Islet of Langerhans (tissue), 1 donor: ENCODE data around the gene RNF31.

ENCODE experiments used
- FAIRE-seq: peaks from one replicate; lab custom pipeline; 2011; peaks lifted over from hg19 to GRCh38; lab: Jason Lieb, UNC

The RNF31 gene

GRCh38 chr14:24138396-24139271 is 8.7 kb upstream of the RNF31 start:
- no peak for FAIRE-seq

DNA sequence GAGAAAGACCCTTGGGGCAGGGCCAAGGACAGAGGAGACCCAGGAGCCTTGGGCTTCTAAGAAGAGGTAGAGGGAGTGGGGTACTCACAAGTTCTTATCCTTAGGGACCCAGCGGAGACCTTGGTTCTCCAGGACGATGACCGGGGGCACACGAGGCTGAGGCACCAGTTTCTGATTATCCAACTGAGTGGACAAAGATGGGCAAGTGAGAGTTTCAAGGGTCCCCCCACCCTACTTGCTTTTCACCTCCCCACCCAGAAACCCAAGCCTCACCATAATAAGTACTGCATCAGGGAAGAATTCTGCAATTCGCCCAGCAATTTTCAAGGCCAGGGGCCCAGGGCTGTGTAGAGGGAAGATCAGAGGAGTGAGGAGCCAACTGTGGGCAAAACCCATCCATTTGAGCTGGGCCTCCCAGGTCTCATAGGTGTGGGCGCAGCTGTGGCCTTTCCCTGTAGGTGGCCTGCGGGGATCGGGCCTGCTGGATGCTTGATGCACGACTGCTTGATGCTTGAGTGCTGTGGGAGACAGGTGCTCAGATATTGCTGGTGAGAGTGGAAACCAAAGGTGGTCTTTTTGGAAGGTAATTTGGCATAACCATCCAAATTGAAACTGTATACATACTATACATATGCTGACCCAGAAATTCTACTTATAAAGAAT is 7.9 kb upstream of the RNF31 start:
- no peak for FAIRE-seq

- FAIRE-seq, result peak; percentile 76
Observed at GRCh38 chr14:24141097-24141880, 6.0 kb upstream of the RNF31 start, which contains the start of gene EMC9. Gene EMC9, minus strand, starts transcription at chr14:24141591. Its CDS starts 287 bp downstream, at chr14:24141304.

DNA sequence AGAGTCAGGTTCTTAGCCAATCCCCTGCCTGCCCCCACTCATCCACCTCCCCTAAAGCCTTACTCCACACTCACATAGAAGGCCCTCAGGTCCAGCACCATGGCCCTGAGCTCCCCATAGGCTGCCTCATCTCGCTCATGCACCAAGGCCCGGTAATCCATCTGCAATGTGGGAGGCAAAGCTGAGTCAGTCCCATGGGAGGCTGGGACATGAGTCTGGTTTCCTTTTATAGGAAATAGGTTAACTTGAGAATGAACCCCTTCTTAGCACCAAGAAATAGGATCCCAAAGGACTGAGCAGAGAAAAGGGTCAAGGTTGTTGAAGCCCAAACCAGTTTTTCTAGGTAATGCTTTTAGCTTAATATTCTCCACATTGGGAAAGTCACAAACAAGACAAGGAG is 3.8 kb upstream of the RNF31 start:
- no peak for FAIRE-seq

DNA sequence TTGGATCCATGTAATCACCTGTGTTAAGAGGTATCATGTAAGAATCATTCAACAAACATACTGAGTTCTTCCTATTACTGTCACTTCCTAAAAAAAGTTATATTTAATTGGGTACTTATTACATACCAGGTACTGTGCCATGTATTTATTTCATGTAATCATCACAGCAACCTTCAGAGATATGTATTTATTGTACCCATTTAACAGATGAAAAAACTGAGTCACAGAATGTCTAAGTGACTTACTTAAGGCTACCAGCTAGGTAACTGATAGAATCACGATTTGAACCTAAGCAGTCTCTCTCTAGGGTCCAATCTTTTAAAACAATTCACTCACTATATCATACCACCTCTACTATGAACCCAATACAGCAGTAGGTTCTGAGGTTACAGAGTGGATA is 2.8 kb upstream of the RNF31 start:
- FAIRE-seq, result no peak

GRCh38 chr14:24145219-24145618 is 2.1 kb upstream of the RNF31 start:
- FAIRE-seq, result no peak

- FAIRE-seq, result no peak
Observed at GRCh38 chr14:24145690-24146452, 1.4 kb upstream of the RNF31 start.

GRCh38 chr14:24146453-24146977 is 783 bp upstream of the RNF31 start, which contains the start of gene PSME2:
Gene PSME2, minus strand, starts transcription at chr14:24146610. Its CDS starts 29 bp downstream, at chr14:24146581.
- FAIRE-seq, result no peak

- no peak for FAIRE-seq
Observed at GRCh38 chr14:24147761-24148428, 597 bp downstream of the RNF31 start.

GRCh38 chr14:24149302-24149969 is 2.1 kb downstream of the RNF31 start:
- no peak for FAIRE-seq

DNA sequence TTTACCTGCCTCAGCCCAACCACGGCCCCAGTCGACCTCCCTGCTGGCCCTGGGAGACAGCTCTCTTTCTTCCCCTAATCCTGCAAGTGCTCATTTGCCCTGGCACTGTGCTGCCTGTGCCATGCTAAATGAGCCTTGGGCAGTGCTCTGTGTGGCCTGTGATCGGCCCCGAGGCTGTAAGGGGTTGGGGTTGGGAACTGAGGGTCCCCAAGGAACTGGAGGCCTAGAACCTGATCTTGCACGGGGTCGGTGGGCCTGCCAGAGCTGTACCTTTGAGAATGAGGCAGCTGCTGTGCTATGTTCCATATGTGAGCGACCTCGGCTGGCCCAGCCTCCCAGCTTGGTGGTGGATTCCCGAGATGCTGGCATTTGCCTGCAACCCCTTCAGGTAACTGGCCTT is 2.8 kb downstream of the RNF31 start:
- FAIRE-seq, result no peak

DNA sequence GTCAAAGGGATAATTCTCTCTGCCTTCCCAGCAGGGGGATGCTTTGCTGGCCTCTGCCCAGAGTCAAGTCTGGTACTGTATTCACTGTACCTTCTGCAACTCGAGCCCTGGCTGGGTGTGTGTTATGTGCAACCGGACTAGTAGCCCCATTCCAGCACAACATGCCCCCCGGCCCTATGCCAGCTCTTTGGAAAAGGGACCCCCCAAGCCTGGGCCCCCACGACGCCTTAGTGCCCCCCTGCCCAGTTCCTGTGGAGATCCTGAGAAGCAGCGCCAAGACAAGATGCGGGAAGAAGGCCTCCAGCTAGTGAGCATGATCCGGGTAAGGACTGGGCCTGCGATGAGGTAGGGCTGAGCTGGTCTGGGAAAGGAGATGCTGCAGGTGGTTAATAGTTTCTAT is 3.3 kb downstream of the RNF31 start:
- no peak for FAIRE-seq

DNA sequence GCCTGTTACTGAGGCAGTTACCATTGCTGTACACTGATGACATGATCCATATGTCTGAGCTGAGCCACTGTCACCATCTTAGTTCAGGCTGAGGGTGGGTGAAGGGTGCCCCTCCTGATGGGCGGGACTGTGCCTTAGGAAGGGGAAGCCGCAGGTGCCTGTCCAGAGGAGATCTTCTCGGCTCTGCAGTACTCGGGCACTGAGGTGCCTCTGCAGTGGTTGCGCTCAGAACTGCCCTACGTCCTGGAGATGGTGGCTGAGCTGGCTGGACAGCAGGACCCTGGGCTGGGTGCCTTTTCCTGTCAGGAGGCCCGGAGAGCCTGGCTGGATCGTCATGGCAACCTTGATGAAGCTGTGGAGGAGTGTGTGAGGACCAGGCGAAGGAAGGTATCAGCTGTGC is 3.7 kb downstream of the RNF31 start:
- FAIRE-seq, result no peak

- FAIRE-seq, result no peak
Observed at GRCh38 chr14:24151404-24152080, 4.2 kb downstream of the RNF31 start.

- FAIRE-seq, result no peak
Observed at GRCh38 chr14:24155100-24155499, 7.8 kb downstream of the RNF31 start.

GRCh38 chr14:24156840-24157239 is 9.5 kb downstream of the RNF31 start:
- no peak for FAIRE-seq

- FAIRE-seq, result no peak
Observed at GRCh38 chr14:24157331-24157730, 10.0 kb downstream of the RNF31 start.

DNA sequence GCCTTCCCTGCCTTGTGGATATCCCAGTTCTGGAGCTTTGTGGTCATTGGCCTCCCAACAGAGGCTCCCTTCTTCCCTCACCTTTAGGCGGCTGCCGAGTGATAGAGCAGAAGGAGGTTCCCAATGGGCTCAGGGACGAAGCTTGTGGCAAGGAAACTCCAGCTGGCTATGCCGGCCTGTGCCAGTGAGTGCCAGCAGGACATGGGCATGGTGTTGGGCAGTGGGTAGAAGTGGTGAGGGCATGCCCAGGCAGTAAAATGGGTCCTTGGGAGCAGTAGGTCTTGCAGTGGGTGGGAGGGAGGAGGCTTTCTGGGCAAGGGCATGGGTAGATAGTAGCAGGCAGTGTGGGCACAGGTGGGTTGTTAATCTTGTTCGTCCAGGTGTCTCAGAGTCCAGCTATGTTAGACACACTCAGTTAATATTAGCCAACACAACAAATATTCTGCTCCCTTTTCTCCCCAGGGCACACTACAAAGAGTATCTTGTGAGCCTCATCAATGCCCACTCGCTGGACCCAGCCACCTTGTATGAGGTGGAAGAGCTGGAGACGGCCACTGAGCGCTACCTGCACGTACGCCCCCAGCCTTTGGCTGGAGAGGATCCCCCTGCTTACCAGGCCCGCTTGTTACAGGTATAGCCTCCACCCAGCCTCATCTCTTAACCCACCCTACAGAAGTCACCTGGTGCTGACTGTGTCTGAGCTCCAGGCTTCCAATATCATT is 12.6 kb downstream of the RNF31 start:
- FAIRE-seq, result no peak

- no peak for FAIRE-seq
Observed at GRCh38 chr14:24160499-24160849, 13.2 kb downstream of the RNF31 start.
